HEK293 (cell line): ENCODE results near the gene VRK3.

Source experiments
- GLIS1 ChIP-seq: fragments of 450-650 bp; formaldehyde crosslinking; IDR thresholded peaks from 2 replicates; pipeline ENCODE4 v1.5.1; 2016; ENCODE audit warnings: missing biosample characterization, missing genetic modification characterization
- HOXA7 ChIP-seq: sonication (generic); formaldehyde crosslinking; IDR thresholded peaks from 2 replicates; pipeline ENCODE4 v1.8.1; 2022; ENCODE audit warnings: missing genetic modification reagents, borderline replicate concordance
- KLF16 ChIP-seq: fragments of 450-650 bp; formaldehyde crosslinking; IDR thresholded peaks from 2 replicates; pipeline ENCODE4 v1.5.1; 2017; ENCODE audit warnings: missing biosample characterization, missing genetic modification characterization
- KLF8 ChIP-seq: fragments of 450-650 bp; formaldehyde crosslinking; IDR thresholded peaks from 2 replicates; pipeline ENCODE4 v1.5.1; 2016; ENCODE audit warnings: missing biosample characterization, missing genetic modification characterization
- REPIN1 ChIP-seq: fragments of 450-650 bp; formaldehyde crosslinking; IDR thresholded peaks from 2 replicates; pipeline ENCODE4 v1.5.1; 2017; ENCODE audit warnings: missing biosample characterization, missing genetic modification characterization, low read depth
- SP2 ChIP-seq: fragments of 450-650 bp; formaldehyde crosslinking; IDR thresholded peaks from 2 replicates; pipeline ENCODE4 v1.5.1; 2016; ENCODE audit warnings: missing biosample characterization, missing genetic modification characterization
- ZBTB8A ChIP-seq: fragments of 450-650 bp; formaldehyde crosslinking; IDR thresholded peaks from 2 replicates; pipeline ENCODE4 v1.5.1; 2016; ENCODE audit warnings: missing biosample characterization, missing genetic modification characterization
- ZEB2 ChIP-seq: fragments of 450-650 bp; formaldehyde crosslinking; IDR thresholded peaks from 2 replicates; pipeline ENCODE4 v1.5.1; 2016; ENCODE audit warnings: missing biosample characterization, missing genetic modification characterization
- ZNF132 ChIP-seq: fragments of 450-650 bp; formaldehyde crosslinking; IDR thresholded peaks from 2 replicates; pipeline ENCODE4 v1.5.1; 2017; ENCODE audit warnings: missing biosample characterization, missing genetic modification characterization, borderline replicate concordance
- ZNF133 ChIP-seq: fragments of 450-650 bp; formaldehyde crosslinking; IDR thresholded peaks from 2 replicates; pipeline ENCODE4 v1.5.1; 2016; ENCODE audit warnings: missing biosample characterization, missing genetic modification characterization
- ZNF223 ChIP-seq: fragments of 450-650 bp; formaldehyde crosslinking; IDR thresholded peaks from 2 replicates; pipeline ENCODE4 v1.5.1; 2016; ENCODE audit warnings: missing biosample characterization, missing genetic modification characterization
- ZNF274 ChIP-seq, 2 experiments: fragments of 200-500 bp in 1 of 2; fragments of 450-650 bp in 1 of 2; sonication (Bioruptor generic) in 1 of 2; formaldehyde crosslinking in 1 of 2; IDR thresholded peaks; 2 replicates each; pipeline versions ENCODE4 v1.5.1 to v1.6.1; 2014 to 2016; ENCODE audit warnings: borderline replicate concordance in 1 of 2, inconsistent platforms in 1 of 2, low read length in 1 of 2, missing biosample characterization in 1 of 2, missing genetic modification characterization in 1 of 2
- ZNF341 ChIP-seq: fragments of 450-650 bp; formaldehyde crosslinking; IDR thresholded peaks from 2 replicates; pipeline ENCODE4; 2016; ENCODE audit warnings: low read depth, missing biosample characterization, missing genetic modification characterization
- ZNF350 ChIP-seq: fragments of 450-650 bp; formaldehyde crosslinking; IDR thresholded peaks from 2 replicates; pipeline ENCODE4 v1.5.0; 2017; ENCODE audit warnings: missing biosample characterization, mild to moderate bottlenecking, missing genetic modification characterization
- ZNF433 ChIP-seq: fragments of 450-650 bp; formaldehyde crosslinking; IDR thresholded peaks from 2 replicates; pipeline ENCODE4 v1.5.1; 2016; ENCODE audit warnings: missing biosample characterization, missing genetic modification characterization, low read depth
- ZNF48 ChIP-seq: fragments of 450-650 bp; formaldehyde crosslinking; IDR thresholded peaks from 2 replicates; pipeline ENCODE4 v1.5.1; 2016; ENCODE audit warnings: missing biosample characterization, missing genetic modification characterization
- ZNF544 ChIP-seq: fragments of 450-650 bp; formaldehyde crosslinking; IDR thresholded peaks from 2 replicates; pipeline ENCODE4 v1.5.0; 2017; ENCODE audit warnings: missing biosample characterization, missing genetic modification characterization
- ZNF548 ChIP-seq: fragments of 450-650 bp; formaldehyde crosslinking; IDR thresholded peaks from 2 replicates; pipeline ENCODE4 v1.5.1; 2016; ENCODE audit warnings: missing biosample characterization, missing genetic modification characterization
- ZNF561 ChIP-seq: fragments of 450-650 bp; IDR thresholded peaks from 2 replicates; pipeline ENCODE4 v1.5.1; 2018; ENCODE audit warnings: missing biosample characterization, missing genetic modification characterization, borderline replicate concordance
- ZNF670 ChIP-seq: fragments of 450-650 bp; formaldehyde crosslinking; IDR thresholded peaks from 2 replicates; pipeline ENCODE4 v1.5.1; 2016; ENCODE audit warnings: missing biosample characterization, missing genetic modification characterization, low read depth
- ZNF777 ChIP-seq: fragments of 450-650 bp; formaldehyde crosslinking; IDR thresholded peaks from 2 replicates; pipeline ENCODE4 v1.5.1; 2017; ENCODE audit warnings: missing biosample characterization, missing genetic modification characterization, borderline replicate concordance
- ZNF792 ChIP-seq: fragments of 450-650 bp; formaldehyde crosslinking; IDR thresholded peaks from 2 replicates; pipeline ENCODE4 v1.5.1; 2016; ENCODE audit warnings: missing biosample characterization, missing genetic modification characterization
- ZSCAN16 ChIP-seq: fragments of 450-650 bp; formaldehyde crosslinking; IDR thresholded peaks from 2 replicates; pipeline ENCODE4 v1.5.1; 2016; ENCODE audit warnings: missing biosample characterization, missing genetic modification characterization
- ZSCAN23 ChIP-seq: fragments of 450-650 bp; formaldehyde crosslinking; IDR thresholded peaks from 2 replicates; pipeline ENCODE4 v1.5.1; 2016; ENCODE audit warnings: missing biosample characterization, missing genetic modification characterization
- TF ChIP-seq, protein P1 (sequence below): fragments of 450-650 bp; formaldehyde crosslinking; IDR thresholded peaks from 2 replicates; pipeline ENCODE4 v1.5.1; 2016; ENCODE audit warnings: missing biosample characterization, missing genetic modification characterization
- TF ChIP-seq, protein P2 (sequence below): fragments of 450-650 bp; formaldehyde crosslinking; optimal IDR thresholded peaks from 2 replicates; pipeline ENCODE3; 2016; ENCODE audit warnings: missing biosample characterization, mild to moderate bottlenecking, missing genetic modification characterization
- TF ChIP-seq, protein P3 (sequence below): fragments of 450-650 bp; formaldehyde crosslinking; IDR thresholded peaks from 2 replicates; pipeline ENCODE4 v1.5.1; 2016; ENCODE audit warnings: missing biosample characterization, missing genetic modification characterization
- TF ChIP-seq, protein P4 (sequence below): fragments of 450-650 bp; formaldehyde crosslinking; IDR thresholded peaks from 2 replicates; pipeline ENCODE4 v1.5.1; 2016; ENCODE audit warnings: missing biosample characterization, missing genetic modification characterization, borderline replicate concordance
- TF ChIP-seq, protein P5 (sequence below): fragments of 450-650 bp; formaldehyde crosslinking; IDR thresholded peaks from 2 replicates; pipeline ENCODE4 v1.5.1; 2016; ENCODE audit warnings: missing biosample characterization, missing genetic modification characterization

Gene VRK3

DNA sequence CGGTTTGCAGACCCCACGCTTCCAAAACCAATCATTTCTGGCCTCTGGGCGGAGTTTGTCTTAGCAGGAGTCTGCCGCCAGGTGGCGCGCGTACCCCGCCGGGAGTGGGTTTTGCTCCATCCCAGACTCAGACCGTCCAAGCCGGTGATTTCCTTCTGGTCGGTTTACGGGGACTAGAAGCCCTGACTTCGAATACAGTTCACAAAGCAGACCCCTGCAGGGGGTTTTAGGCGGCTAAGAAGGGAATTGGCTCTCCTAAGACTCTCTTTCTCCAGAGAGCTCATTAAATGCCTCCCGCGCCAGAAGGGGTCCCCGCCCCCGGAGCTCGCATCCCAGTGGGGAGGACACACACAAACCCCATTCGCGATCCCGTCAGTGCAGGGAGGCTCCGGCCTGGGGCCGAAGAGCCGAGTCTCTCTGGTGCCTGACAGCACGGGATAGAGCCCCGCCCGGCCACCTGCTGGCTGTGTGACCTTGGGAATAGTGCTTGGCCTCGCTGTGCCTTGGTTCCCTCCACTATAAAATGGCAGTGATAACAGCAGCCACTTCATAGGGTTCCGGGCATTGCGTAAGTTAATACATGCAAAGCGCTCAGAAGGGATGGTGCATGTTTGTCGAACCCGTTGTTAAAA, 87.3 kb downstream of the VRK3 start (continued):
- TF ChIP-seq ZNF274 (IDR thresholded peaks at IDR 0.05; ENCODE audit: low read length) (no peak), ZNF274 (tag by site-specific recombination; IDR thresholded peaks at IDR 0.05; ENCODE audit: borderline replicate concordance) (no peak), HOXA7 (CRISPR knock-in tag) (no peak), ZSCAN23 (no peak), ZNF341 (tag by site-specific recombination) (no peak), ZNF433 (no peak), ZNF132 (no peak), ZNF544 (tag by site-specific recombination) (no peak), SP2 (tag by site-specific recombination) (no peak), REPIN1 (no peak), ZEB2 (tag by site-specific recombination) (peak; percentile 19; the same call in 1 of the 2 replicates), ZNF223 (tag by site-specific recombination) (no peak), ZSCAN16 (tag by site-specific recombination) (no peak), ZNF133 (tag by site-specific recombination) (no peak), ZNF777 (tag by site-specific recombination) (no peak), KLF8 (tag by site-specific recombination) (0 out of 2 replicates have a peak, but pooled peaks have one; percentile 36), ZNF670 (tag by site-specific recombination) (no peak), ZNF792 (tag by site-specific recombination) (no peak), ZNF548 (tag by site-specific recombination) (no peak), GLIS1 (peak; percentile 55), ZNF350 (tag by site-specific recombination) (no peak), ZNF48 (tag by site-specific recombination) (no peak), ZBTB8A (tag by site-specific recombination) (no peak), ZNF561 (tag by site-specific recombination) (peak; percentile 72; the same call in 1 of the 2 replicates), KLF16 (no peak)
- TF ChIP-seq, protein P1, sequence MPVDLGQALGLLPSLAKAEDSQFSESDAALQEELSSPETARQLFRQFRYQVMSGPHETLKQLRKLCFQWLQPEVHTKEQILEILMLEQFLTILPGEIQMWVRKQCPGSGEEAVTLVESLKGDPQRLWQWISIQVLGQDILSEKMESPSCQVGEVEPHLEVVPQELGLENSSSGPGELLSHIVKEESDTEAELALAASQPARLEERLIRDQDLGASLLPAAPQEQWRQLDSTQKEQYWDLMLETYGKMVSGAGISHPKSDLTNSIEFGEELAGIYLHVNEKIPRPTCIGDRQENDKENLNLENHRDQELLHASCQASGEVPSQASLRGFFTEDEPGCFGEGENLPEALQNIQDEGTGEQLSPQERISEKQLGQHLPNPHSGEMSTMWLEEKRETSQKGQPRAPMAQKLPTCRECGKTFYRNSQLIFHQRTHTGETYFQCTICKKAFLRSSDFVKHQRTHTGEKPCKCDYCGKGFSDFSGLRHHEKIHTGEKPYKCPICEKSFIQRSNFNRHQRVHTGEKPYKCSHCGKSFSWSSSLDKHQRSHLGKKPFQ (tag by site-specific recombination) = no peak
- TF ChIP-seq, protein P2, sequence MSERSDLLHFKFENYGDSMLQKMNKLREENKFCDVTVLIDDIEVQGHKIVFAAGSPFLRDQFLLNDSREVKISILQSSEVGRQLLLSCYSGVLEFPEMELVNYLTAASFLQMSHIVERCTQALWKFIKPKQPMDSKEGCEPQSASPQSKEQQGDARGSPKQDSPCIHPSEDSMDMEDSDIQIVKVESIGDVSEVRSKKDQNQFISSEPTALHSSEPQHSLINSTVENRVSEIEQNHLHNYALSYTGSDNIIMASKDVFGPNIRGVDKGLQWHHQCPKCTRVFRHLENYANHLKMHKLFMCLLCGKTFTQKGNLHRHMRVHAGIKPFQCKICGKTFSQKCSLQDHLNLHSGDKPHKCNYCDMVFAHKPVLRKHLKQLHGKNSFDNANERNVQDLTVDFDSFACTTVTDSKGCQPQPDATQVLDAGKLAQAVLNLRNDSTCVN (tag by site-specific recombination) = peak; percentile 11
- TF ChIP-seq, protein P3, sequence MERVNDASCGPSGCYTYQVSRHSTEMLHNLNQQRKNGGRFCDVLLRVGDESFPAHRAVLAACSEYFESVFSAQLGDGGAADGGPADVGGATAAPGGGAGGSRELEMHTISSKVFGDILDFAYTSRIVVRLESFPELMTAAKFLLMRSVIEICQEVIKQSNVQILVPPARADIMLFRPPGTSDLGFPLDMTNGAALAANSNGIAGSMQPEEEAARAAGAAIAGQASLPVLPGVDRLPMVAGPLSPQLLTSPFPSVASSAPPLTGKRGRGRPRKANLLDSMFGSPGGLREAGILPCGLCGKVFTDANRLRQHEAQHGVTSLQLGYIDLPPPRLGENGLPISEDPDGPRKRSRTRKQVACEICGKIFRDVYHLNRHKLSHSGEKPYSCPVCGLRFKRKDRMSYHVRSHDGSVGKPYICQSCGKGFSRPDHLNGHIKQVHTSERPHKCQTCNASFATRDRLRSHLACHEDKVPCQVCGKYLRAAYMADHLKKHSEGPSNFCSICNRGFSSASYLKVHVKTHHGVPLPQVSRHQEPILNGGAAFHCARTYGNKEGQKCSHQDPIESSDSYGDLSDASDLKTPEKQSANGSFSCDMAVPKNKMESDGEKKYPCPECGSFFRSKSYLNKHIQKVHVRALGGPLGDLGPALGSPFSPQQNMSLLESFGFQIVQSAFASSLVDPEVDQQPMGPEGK = peak; percentile 33; the same call in 1 of the 2 replicates
- TF ChIP-seq, protein P4, sequence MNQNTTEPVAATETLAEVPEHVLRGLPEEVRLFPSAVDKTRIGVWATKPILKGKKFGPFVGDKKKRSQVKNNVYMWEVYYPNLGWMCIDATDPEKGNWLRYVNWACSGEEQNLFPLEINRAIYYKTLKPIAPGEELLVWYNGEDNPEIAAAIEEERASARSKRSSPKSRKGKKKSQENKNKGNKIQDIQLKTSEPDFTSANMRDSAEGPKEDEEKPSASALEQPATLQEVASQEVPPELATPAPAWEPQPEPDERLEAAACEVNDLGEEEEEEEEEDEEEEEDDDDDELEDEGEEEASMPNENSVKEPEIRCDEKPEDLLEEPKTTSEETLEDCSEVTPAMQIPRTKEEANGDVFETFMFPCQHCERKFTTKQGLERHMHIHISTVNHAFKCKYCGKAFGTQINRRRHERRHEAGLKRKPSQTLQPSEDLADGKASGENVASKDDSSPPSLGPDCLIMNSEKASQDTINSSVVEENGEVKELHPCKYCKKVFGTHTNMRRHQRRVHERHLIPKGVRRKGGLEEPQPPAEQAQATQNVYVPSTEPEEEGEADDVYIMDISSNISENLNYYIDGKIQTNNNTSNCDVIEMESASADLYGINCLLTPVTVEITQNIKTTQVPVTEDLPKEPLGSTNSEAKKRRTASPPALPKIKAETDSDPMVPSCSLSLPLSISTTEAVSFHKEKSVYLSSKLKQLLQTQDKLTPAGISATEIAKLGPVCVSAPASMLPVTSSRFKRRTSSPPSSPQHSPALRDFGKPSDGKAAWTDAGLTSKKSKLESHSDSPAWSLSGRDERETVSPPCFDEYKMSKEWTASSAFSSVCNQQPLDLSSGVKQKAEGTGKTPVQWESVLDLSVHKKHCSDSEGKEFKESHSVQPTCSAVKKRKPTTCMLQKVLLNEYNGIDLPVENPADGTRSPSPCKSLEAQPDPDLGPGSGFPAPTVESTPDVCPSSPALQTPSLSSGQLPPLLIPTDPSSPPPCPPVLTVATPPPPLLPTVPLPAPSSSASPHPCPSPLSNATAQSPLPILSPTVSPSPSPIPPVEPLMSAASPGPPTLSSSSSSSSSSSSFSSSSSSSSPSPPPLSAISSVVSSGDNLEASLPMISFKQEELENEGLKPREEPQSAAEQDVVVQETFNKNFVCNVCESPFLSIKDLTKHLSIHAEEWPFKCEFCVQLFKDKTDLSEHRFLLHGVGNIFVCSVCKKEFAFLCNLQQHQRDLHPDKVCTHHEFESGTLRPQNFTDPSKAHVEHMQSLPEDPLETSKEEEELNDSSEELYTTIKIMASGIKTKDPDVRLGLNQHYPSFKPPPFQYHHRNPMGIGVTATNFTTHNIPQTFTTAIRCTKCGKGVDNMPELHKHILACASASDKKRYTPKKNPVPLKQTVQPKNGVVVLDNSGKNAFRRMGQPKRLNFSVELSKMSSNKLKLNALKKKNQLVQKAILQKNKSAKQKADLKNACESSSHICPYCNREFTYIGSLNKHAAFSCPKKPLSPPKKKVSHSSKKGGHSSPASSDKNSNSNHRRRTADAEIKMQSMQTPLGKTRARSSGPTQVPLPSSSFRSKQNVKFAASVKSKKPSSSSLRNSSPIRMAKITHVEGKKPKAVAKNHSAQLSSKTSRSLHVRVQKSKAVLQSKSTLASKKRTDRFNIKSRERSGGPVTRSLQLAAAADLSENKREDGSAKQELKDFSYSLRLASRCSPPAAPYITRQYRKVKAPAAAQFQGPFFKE (tag by site-specific recombination) = no peak
- TF ChIP-seq, protein P5, sequence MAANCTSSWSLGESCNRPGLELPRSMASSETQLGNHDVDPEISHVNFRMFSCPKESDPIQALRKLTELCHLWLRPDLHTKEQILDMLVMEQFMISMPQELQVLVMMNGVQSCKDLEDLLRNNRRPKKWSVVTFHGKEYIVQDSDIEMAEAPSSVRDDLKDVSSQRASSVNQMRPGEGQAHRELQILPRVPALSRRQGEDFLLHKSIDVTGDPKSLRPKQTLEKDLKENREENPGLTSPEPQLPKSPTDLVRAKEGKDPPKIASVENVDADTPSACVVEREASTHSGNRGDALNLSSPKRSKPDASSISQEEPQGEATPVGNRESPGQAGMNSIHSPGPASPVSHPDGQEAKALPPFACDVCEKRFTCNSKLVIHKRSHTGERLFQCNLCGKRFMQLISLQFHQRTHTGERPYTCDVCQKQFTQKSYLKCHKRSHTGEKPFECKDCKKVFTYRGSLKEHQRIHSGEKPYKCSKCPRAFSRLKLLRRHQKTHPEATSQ (tag by site-specific recombination) = no peak
